HUES48 (cell line): ENCODE data around the gene CRIP1.
A peak's percentile ranks its signal among the peaks of the same experiment; 100 is the strongest.

ENCODE experiments used
- H3K27ac ChIP-seq: one replicate; pipeline ENCODE4 v1.7.0; 2013; ENCODE audit warnings: low read depth, low read length, inconsistent platforms
- H3K27me3 ChIP-seq: 2 replicates; pipeline ENCODE4 v1.6.1; 2013; ENCODE audit warnings: mild to moderate bottlenecking, low read length; ENCODE audit not compliant: control insufficient read depth, insufficient read depth
- H3K36me3 ChIP-seq: 2 replicates; pipeline ENCODE4 v1.6.1; 2013; ENCODE audit warnings: low read length; ENCODE audit not compliant: control insufficient read depth, insufficient read depth
- H3K4me1 ChIP-seq: 2 replicates; pipeline ENCODE4 v1.6.1; 2013; ENCODE audit warnings: mild to moderate bottlenecking, low read length; ENCODE audit not compliant: control insufficient read depth, insufficient read depth
- H3K4me3 ChIP-seq: 2 replicates; pipeline ENCODE4 v1.5.1; 2013; ENCODE audit warnings: mild to moderate bottlenecking, low read depth, low read length
- H3K9ac ChIP-seq: 2 replicates; pipeline ENCODE4 v1.6.1; 2013; ENCODE audit warnings: mild to moderate bottlenecking, low read depth, low read length, moderate library complexity
- H3K9me3 ChIP-seq: 2 replicates; pipeline ENCODE4 v1.6.1; 2013; ENCODE audit warnings: low read length; ENCODE audit not compliant: control insufficient read depth, insufficient read depth

CRIP1 gene

DNA sequence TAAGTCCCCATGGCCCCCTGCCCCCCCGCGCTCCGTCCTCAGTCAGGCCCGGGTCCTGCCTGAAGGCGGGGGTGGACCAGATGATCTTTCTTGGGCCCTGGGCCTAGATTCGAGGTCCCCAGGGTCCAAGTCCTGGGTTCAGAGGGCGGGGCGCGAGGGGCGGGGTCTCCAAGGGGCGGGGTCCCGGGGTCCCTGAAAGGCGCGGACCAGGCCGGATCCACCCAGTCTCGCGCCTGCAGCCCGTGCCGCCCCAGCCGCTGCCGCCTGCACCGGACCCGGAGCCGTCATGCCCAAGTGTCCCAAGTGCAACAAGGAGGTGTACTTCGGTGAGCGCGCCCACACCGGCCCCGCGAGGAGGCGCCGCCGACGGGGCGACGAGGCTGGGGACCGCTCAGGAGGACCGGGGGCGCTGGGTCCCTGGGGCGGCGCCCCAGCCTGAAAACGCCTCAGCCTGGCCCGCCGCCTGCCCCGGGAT lies 325 bp downstream of the CRIP1 start:
- Histone ChIP-seq H3K36me3 (no peaks in the 10 kb centered on the region), H3K27me3 (peaks cover 71% of the 10 kb centered on the region), H3K4me1 (peaks cover 4% of the 10 kb centered on the region), H3K4me3 (peak overlapping the region; percentile 41), H3K27ac (no peak overlapping the region), H3K9me3 (peaks cover 3% of the 10 kb centered on the region; the same call in 1 of the 2 replicates), H3K9ac (no peak overlapping the region)

DNA sequence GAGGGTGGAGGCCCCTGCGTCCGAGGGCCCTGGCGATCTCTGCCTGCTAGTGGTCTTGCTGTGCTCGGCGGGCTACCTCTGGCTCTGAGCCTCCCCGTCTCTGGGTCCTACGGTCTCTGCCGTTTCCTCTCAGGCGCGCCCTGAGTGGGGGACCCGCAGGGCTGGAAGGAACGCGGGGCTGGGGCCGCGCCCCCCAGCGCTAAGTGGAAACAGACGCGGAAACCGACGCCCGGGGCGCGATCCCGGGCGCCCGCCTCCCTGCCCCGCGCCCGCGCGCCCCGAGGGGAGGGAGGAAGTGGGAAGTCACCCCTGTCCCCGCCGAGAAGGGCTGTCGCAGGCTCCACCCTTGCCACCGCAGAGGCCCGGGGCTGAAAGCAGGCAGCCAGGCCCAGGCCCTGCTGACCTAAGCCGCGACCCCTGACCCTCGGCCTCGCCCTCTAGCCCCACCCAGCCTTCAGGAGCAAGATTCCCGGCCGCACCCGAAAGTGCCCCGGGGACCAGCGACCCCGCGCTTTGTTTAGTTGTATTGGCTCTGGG lies 831 bp downstream of the CRIP1 start:
- Histone ChIP-seq H3K27me3 (peaks cover 66% of the 10 kb centered on the region), H3K9ac (no peak overlapping the region), H3K4me3 (peak overlapping the region; percentile 41), H3K9me3 (peaks cover 3% of the 10 kb centered on the region; the same call in 1 of the 2 replicates), H3K27ac (no peak overlapping the region), H3K4me1 (no peaks in the 10 kb centered on the region; the same call in 1 of the 2 replicates), H3K36me3 (no peaks in the 10 kb centered on the region)

- Histone ChIP-seq H3K4me1 (no peaks in the 10 kb centered on the region; the same call in 1 of the 2 replicates), H3K9ac (no peak overlapping the region), H3K9me3 (peaks cover 3% of the 10 kb centered on the region; the same call in 1 of the 2 replicates), H3K27me3 (peaks cover 60% of the 10 kb centered on the region), H3K27ac (no peak overlapping the region), H3K36me3 (no peaks in the 10 kb centered on the region; the same call in 1 of the 2 replicates), H3K4me3 (no peak overlapping the region)
These were observed 1.5 kb downstream of the CRIP1 start for GRCh38 chr14:105487986-105488777.

DNA sequence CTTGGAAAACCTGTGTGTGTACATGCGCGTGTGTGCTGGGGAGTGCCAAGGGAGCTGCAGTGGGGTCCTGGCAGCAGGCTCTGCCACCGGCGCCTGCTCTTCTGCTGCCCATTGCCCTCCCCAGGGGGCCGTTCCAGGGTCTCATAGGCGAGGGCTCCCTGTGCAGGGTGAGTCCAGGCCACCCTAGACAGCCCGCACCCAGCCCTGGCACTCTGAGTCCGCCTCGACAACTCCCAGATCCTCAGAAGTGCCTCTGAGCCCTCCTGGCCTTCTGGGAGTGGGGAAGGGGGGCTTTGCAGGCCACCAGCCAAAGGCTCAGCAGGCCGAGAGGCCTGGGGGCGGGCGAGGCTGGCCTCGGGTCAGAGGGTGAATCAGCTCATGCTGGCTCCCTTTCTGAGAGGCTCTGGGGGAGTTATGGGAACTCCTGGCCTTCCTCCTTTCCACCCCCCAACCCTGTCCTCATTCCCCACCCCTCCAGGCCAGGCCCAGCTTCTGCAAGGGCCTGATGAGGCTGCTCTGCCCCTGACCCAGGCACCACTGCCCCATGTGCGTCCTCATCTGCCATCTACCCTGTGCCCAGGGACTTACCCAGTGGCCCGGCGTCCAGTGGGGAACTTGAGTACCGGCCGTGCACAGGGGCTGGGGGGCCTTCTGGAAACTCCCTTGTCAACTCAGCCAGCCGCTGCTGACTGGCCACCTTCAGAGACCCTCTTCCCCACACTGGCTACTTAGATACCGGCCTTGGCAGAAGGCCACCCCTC lies 2.3 kb downstream of the CRIP1 start:
- H3K9ac ChIP-seq = no peak overlapping the region
- H3K27ac ChIP-seq = peak overlapping the region; percentile 28
- H3K4me1 ChIP-seq = no peaks in the 10 kb centered on the region; the same call in 1 of the 2 replicates
- peaks cover 3% of the 10 kb centered on the region; the same call in 1 of the 2 replicates for H3K9me3 ChIP-seq
- H3K4me3 ChIP-seq = no peak overlapping the region
- H3K36me3 ChIP-seq = no peaks in the 10 kb centered on the region; the same call in 1 of the 2 replicates
- H3K27me3 ChIP-seq = peaks cover 60% of the 10 kb centered on the region

GRCh38 chr14:105489542-105490266 lies 3.0 kb downstream of the CRIP1 start:
- Histone ChIP-seq H3K9ac (no peak overlapping the region), H3K4me1 (no peaks in the 10 kb centered on the region; the same call in 1 of the 2 replicates), H3K27ac (peak overlapping the region; percentile 28), H3K36me3 (no peaks in the 10 kb centered on the region; the same call in 1 of the 2 replicates), H3K27me3 (peaks cover 55% of the 10 kb centered on the region), H3K4me3 (peak overlapping the region; percentile 63), H3K9me3 (peaks cover 3% of the 10 kb centered on the region; the same call in 1 of the 2 replicates)

DNA sequence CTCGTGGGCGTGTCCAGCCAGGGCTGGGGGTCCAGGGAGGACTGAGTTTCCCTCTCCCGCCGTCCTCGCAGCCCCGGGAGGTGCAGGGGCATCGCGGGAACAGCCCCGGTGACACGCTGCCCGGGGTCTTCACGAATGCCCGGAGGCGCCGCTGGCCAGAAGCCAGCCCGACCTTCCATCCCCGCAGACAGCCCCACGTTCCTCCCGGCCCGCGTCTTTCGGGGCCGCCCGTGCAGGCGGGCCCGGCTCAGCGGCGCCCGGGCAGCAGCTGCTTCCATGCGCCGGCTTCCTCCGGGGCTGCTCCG lies 3.5 kb downstream of the CRIP1 start:
- Histone ChIP-seq H3K27me3 (peaks cover 50% of the 10 kb centered on the region), H3K36me3 (no peaks in the 10 kb centered on the region; the same call in 1 of the 2 replicates), H3K4me3 (peak overlapping the region; percentile 63), H3K4me1 (no peaks in the 10 kb centered on the region; the same call in 1 of the 2 replicates), H3K9ac (no peak overlapping the region), H3K9me3 (peaks cover 3% of the 10 kb centered on the region; the same call in 1 of the 2 replicates), H3K27ac (peak overlapping the region; percentile 68)

- Histone ChIP-seq H3K4me1 (no peaks in the 10 kb centered on the region; the same call in 1 of the 2 replicates), H3K9ac (peak within 1 kb of the TSS; percentile 35; the same call in 1 of the 2 replicates), H3K27ac (peak within 1 kb of the TSS; percentile 87)
These were observed 4.1 kb downstream of the CRIP1 start, which contains the start of gene TEDC1 for GRCh38 chr14:105490572-105491365. TSS of gene TEDC1 (plus strand) at chr14:105491246. CDS start at chr14:105491376, 130 bp downstream.

GRCh38 chr14:105491366-105491973 lies 4.8 kb downstream of the CRIP1 start:
- peaks cover 3% of the 10 kb centered on the region; the same call in 1 of the 2 replicates for H3K9me3 ChIP-seq
- peak overlapping the region; percentile 35; the same call in 1 of the 2 replicates for H3K9ac ChIP-seq
- no peaks in the 10 kb centered on the region; the same call in 1 of the 2 replicates for H3K36me3 ChIP-seq
- peak overlapping the region; percentile 87 for H3K27ac ChIP-seq
- H3K27me3 ChIP-seq = peaks cover 37% of the 10 kb centered on the region
- H3K4me3 ChIP-seq = peak overlapping the region; percentile 81
- no peaks in the 10 kb centered on the region; the same call in 1 of the 2 replicates for H3K4me1 ChIP-seq

More at GRCh38 chr14:105490572-105491365, 4.1 kb downstream of the CRIP1 start, which contains the start of gene TEDC1:
- H3K27me3 ChIP-seq = peaks cover 44% of the 10 kb centered on the region
- H3K9me3 ChIP-seq = peaks cover 3% of the 10 kb centered on the region; the same call in 1 of the 2 replicates
- H3K36me3 ChIP-seq = no peaks in the 10 kb centered on the region; the same call in 1 of the 2 replicates
- peak within 1 kb of the TSS; percentile 81 for H3K4me3 ChIP-seq
